H1 (cell line): ENCODE measurements around the gene LHFPL2. TPM values are rescaled to one million over a fixed set of nuclear protein-coding genes. Genes with fewer than 3 reads are reported as not detected.

Experiments
- CTCF ChIA-PET: fragments of 300-600 bp; sonication (Branson Sonifier 250); formaldehyde crosslinking; loops from one replicate; lab custom pipeline; 2021; ENCODE audit not compliant: partially characterized antibody; lab: Charles Lee
- POLR2A ChIA-PET: fragments of 300-600 bp; sonication (Branson Sonifier 250); formaldehyde crosslinking; loops from one replicate; lab custom pipeline; 2021; ENCODE audit warnings: inconsistent platforms; ENCODE audit not compliant: partially characterized antibody; lab: Charles Lee
- DNase-seq, 2 experiments: peaks; one replicate each; pipeline versions ENCODE4 v3.0.0 to v3.0.0-alpha.2; 2010 to 2022; ENCODE audit warnings: low spot score in 2 of 2, low read depth in 1 of 2, mixed read lengths in 1 of 2
- FAIRE-seq: peaks from 2 replicates; lab custom pipeline; 2011; peaks lifted over from hg19 to GRCh38; lab: Jason Lieb, UNC
- H2AFZ ChIP-seq: 2 replicates; pipeline ENCODE4 v1.8.1; 2012; ENCODE audit warnings: low read length, inconsistent platforms
- H2AK5ac ChIP-seq: 2 replicates; pipeline ENCODE4 v1.6.1; 2013; ENCODE audit warnings: low read depth, low read length
- H2BK120ac ChIP-seq: replicated peaks from 2 replicates; pipeline ENCODE3; 2013; ENCODE audit warnings: low read depth, low read length, inconsistent platforms
- H2BK12ac ChIP-seq: 2 replicates; pipeline ENCODE4 v1.6.1; 2013; ENCODE audit warnings: low read depth, low read length
- H2BK15ac ChIP-seq: 2 replicates; pipeline ENCODE4 v1.6.1; 2013; ENCODE audit warnings: low read length
- H2BK20ac ChIP-seq: 2 replicates; pipeline ENCODE4 v1.6.1; 2013; ENCODE audit warnings: low read length
- H2BK5ac ChIP-seq: 2 replicates; pipeline ENCODE4 v1.6.1; 2013; ENCODE audit warnings: low read depth, low read length
- H3K14ac ChIP-seq: 2 replicates; pipeline ENCODE4 v1.6.1; 2013; ENCODE audit warnings: inconsistent platforms; ENCODE audit not compliant: insufficient read length
- H3K18ac ChIP-seq: 2 replicates; pipeline ENCODE4 v1.6.1; 2013; ENCODE audit warnings: low read length; ENCODE audit errors: extremely low read depth
- H3K23ac ChIP-seq: 2 replicates; pipeline ENCODE4 v1.6.1; 2013; ENCODE audit warnings: inconsistent platforms; ENCODE audit not compliant: insufficient read length
- H3K23me2 ChIP-seq: 2 replicates; pipeline ENCODE4 v1.6.1; 2013; ENCODE audit warnings: low read depth, low read length
- H3K27ac ChIP-seq: 2 replicates; pipeline ENCODE4 v1.6.1; 2011; ENCODE audit warnings: low read depth, low read length, inconsistent platforms
- H3K27me3 ChIP-seq, 4 experiments: replicated peaks in 1 of 4; 1 replicate in 1 of 4; 2 replicates in 3 of 4; pipeline versions ENCODE4 v1.6.1 to v1.8.1; 2011 to 2013; ENCODE audit warnings: low read length in 3 of 4, mild to moderate bottlenecking in 3 of 4, inconsistent platforms in 2 of 4, mixed read lengths in 2 of 4, moderate library complexity in 1 of 4; ENCODE audit not compliant: control insufficient read depth in 3 of 4, insufficient read depth in 3 of 4; ENCODE audit errors: extremely low read depth in 1 of 4
- H3K36me3 ChIP-seq, 4 experiments: 2 replicates each; pipeline versions ENCODE4 v1.6.1 to v1.8.1; 2011 to 2013; ENCODE audit warnings: mild to moderate bottlenecking in 4 of 4, low read length in 3 of 4, moderate library complexity in 2 of 4, control low read depth in 1 of 4, inconsistent platforms in 1 of 4; ENCODE audit not compliant: insufficient read depth in 4 of 4, control insufficient read depth in 2 of 4
- H3K4ac ChIP-seq: replicated peaks from 2 replicates; pipeline ENCODE3; 2013; ENCODE audit warnings: low read length, low read depth, mixed read lengths, inconsistent platforms; ENCODE audit not compliant: insufficient read length
- H3K4me1 ChIP-seq, 4 experiments: replicated peaks in 1 of 4; 1 replicate in 1 of 4; 2 replicates in 3 of 4; pipeline versions ENCODE4 v1.6.1 to v1.8.1; 2011 to 2013; ENCODE audit warnings: low read length in 3 of 4, inconsistent platforms in 2 of 4, mixed read lengths in 1 of 4; ENCODE audit not compliant: insufficient read depth in 4 of 4, control insufficient read depth in 3 of 4
- H3K4me2 ChIP-seq, 2 experiments: 2 replicates each; pipeline versions ENCODE4 v1.6.1 to v1.8.1; 2011 to 2013; ENCODE audit warnings: low read depth in 2 of 2, low read length in 2 of 2, control low read depth in 1 of 2, inconsistent platforms in 1 of 2, mild to moderate bottlenecking in 1 of 2; ENCODE audit not compliant: insufficient read depth in 1 of 2
- H3K4me3 ChIP-seq, 4 experiments: fragments of 200-600, 300-600 bp in 1 of 4; sonication (generic), shearing (Covaris generic), sonication (Bioruptor Twin) in 1 of 4; 2 replicates each; pipeline versions ENCODE4 v1.5.1 to v1.8.1; 2011 to 2016; ENCODE audit warnings: low read length in 4 of 4, low read depth in 3 of 4, control low read depth in 2 of 4, inconsistent platforms in 2 of 4, mild to moderate bottlenecking in 2 of 4, mixed read lengths in 1 of 4, moderate library complexity in 1 of 4; ENCODE audit not compliant: insufficient read depth in 2 of 4; ENCODE audit errors: extremely low read depth in 1 of 4
- H3K56ac ChIP-seq: replicated peaks from 2 replicates; pipeline ENCODE3; 2013; ENCODE audit warnings: low read depth, mild to moderate bottlenecking, mixed read lengths, low read length, inconsistent platforms; ENCODE audit not compliant: insufficient read length
- H3K79me1 ChIP-seq: 2 replicates; pipeline ENCODE4 v1.6.1; 2013; ENCODE audit warnings: low read depth, low read length, control low read depth
- H3K79me2 ChIP-seq, 2 experiments: 2 replicates each; pipeline versions ENCODE4 v1.6.1 to v1.8.1; 2012 to 2013; ENCODE audit warnings: low read length in 2 of 2, mild to moderate bottlenecking in 2 of 2, inconsistent platforms in 1 of 2; ENCODE audit not compliant: insufficient read depth in 2 of 2, control insufficient read depth in 1 of 2
- H3K9ac ChIP-seq, 4 experiments: replicated peaks in 1 of 4; 1 replicate in 1 of 4; 2 replicates in 3 of 4; pipeline versions ENCODE4 v1.6.1 to v1.8.1; 2011 to 2013; ENCODE audit warnings: low read depth in 3 of 4, low read length in 3 of 4, control low read depth in 2 of 4, mild to moderate bottlenecking in 2 of 4, moderate library complexity in 2 of 4, inconsistent platforms in 1 of 4; ENCODE audit errors: extremely low read depth in 1 of 4
- H3K9me3 ChIP-seq, 2 experiments: 2 replicates each; pipeline versions ENCODE4 v1.6.1 to v1.8.1; 2012 to 2013; ENCODE audit warnings: mild to moderate bottlenecking in 2 of 2, moderate library complexity in 2 of 2, control low read depth in 1 of 2, inconsistent platforms in 1 of 2, low read depth in 1 of 2, low read length in 1 of 2, mixed read lengths in 1 of 2; ENCODE audit not compliant: insufficient read depth in 2 of 2
- H4K20me1 ChIP-seq, 2 experiments: replicated peaks in 1 of 2; 2 replicates each; pipeline versions ENCODE3 to v1.8.1; 2011 to 2013; ENCODE audit warnings: inconsistent platforms in 2 of 2, low read length in 2 of 2, mild to moderate bottlenecking in 1 of 2; ENCODE audit not compliant: insufficient read depth in 2 of 2, control insufficient read depth in 1 of 2
- H4K5ac ChIP-seq: 2 replicates; pipeline ENCODE4 v1.6.1; 2013; ENCODE audit warnings: low read length, low read depth, mixed read lengths, inconsistent platforms; ENCODE audit not compliant: insufficient read length
- H4K8ac ChIP-seq: 2 replicates; pipeline ENCODE4 v1.8.0; 2013; ENCODE audit warnings: mild to moderate bottlenecking, moderate library complexity, low read length, inconsistent platforms; ENCODE audit not compliant: insufficient read depth; ENCODE audit errors: extremely low read depth
- H4K91ac ChIP-seq: replicated peaks from 2 replicates; pipeline ENCODE3; 2013; ENCODE audit warnings: low read length, mixed read lengths, inconsistent platforms; ENCODE audit not compliant: insufficient read length
- EP300 ChIP-seq, 2 experiments: IDR thresholded peaks; 1 replicate in 1 of 2; 2 replicates in 1 of 2; pipeline ENCODE4 v1.6.1; 2011 to 2012; ENCODE audit warnings: low read depth in 2 of 2, low read length in 2 of 2, mild to moderate bottlenecking in 2 of 2, borderline replicate concordance in 1 of 2, inconsistent platforms in 1 of 2, moderate library complexity in 1 of 2
- GABPA ChIP-seq: IDR thresholded peaks from 2 replicates; pipeline ENCODE4 v1.6.1; 2011; ENCODE audit warnings: mild to moderate bottlenecking, low read length, moderate library complexity, borderline replicate concordance; ENCODE audit not compliant: insufficient read depth
- RAD21 ChIP-seq, 2 experiments: IDR thresholded peaks in 1 of 2; conservative IDR thresholded peaks in 1 of 2; 2 replicates each; pipeline ENCODE4 v1.6.1; 2011; ENCODE audit warnings: low read depth in 2 of 2, low read length in 2 of 2, improper control_type of control experiment in 1 of 2, inconsistent platforms in 1 of 2, mild to moderate bottlenecking in 1 of 2, moderate library complexity in 1 of 2
- TCF12 ChIP-seq: IDR thresholded peaks from 2 replicates; pipeline ENCODE4 v1.6.1; 2011; ENCODE audit warnings: low read depth, mild to moderate bottlenecking, low read length
- polyA plus RNA-seq, 7 experiments: library from polyadenylated mRNA; depleted of rRNA in 3 of 7; stranded (reverse) in 5 of 7; unstranded in 2 of 7; fragments of >200 nt in 5 of 7; fragments of 200-250 nt in 2 of 7; gene quantifications; 1 replicate in 5 of 7; 2 replicates in 1 of 7; 4 replicates in 1 of 7; pipeline versions ENCODE4 v1.2.1 to v1.2.3, GENCODE V29; 2011 to 2013; ENCODE audit warnings: missing spikeins in 2 of 7, mixed read lengths in 2 of 7
- total RNA-seq: library from RNA; stranded (reverse); fragmentation: NEBNext Ultra II Directional; extraction: Animal tissue kit (Norgen Biotek cat#: 25700); gene quantifications from 2 replicates; pipeline ENCODE4 v1.2.1, GENCODE V29; 2021

The LHFPL2 gene
- total and polyA plus RNA-seq, 2 of the 8 experiments (the other 6 are each of a cell fraction or from before 2014, with no cell fraction given), result 9.6 to 43.0 TPM

DNA sequence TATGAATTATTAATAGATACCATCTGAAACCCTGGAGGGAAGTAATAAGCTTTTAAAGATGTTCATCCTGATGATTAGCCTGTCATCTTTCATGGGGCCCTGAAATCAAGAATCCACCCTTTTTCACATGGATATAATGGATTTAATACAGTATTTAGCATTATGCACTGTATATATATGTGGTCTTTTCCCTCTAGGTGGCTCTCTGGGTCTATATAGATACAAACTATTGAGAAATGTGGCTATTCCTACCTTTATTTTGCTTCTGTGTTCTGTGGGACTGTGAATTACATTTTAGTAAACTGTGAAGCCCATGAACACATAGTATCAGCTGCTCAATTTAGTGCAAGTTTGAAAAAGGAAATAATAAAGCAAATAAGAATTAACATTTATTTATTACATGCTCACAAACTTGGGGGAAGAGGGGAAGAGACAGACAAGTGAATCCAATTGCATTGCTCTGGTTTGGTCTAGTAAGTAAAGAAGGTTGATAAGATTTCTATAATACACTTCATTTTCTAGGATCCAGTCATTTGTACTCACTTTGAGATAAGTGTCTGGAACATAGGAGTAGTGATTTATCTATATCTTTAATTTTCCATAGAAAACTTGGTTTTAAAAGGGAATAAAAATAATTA, 176.0 kb downstream of the LHFPL2 start:
- no peak for DNase-seq
- Histone ChIP-seq H3K23me2 (no peaks in the 10 kb centered on the region), H3K18ac (no peak overlapping the region), H3K79me1 (no peaks in the 10 kb centered on the region), H3K23ac (no peak overlapping the region), H3K27me3 (no peaks in the 10 kb centered on the region), H4K5ac (no peak overlapping the region)
- ChIA-PET CTCF (interaction anchor here (0.9 to 2.4 kb wide), 12 partner anchors 8 to 426 kb away, joined by 3 to 8 read pairs (median 3); no protein-coding TSS in a partner anchor), POLR2A (no interaction called here)
- TF ChIP-seq TCF12 (no peak), GABPA (no peak), EP300 (IDR thresholded peaks at IDR 0.05; ENCODE audit: borderline replicate concordance in 1 of 2, low read depth in 2 of 2, low read length in 2 of 2) (no peak), RAD21 (IDR thresholded peaks at IDR 0.05 in 1 of 2, conservative IDR thresholded peaks at IDR 0.05 in 1 of 2; ENCODE audit: low read depth in 2 of 2, low read length in 2 of 2) (peak; percentile 41 to 43)
- TF ChIP-seq, all 59 proteins: peak for 1
- Histone ChIP-seq H3K4me1 (no peaks in the 10 kb centered on the region), H4K20me1 (no peaks in the 10 kb centered on the region), H3K27ac (no peak overlapping the region), H3K56ac (no peak overlapping the region), H3K9ac (no peak overlapping the region), H3K79me2 (no peaks in the 10 kb centered on the region), H3K4me2 (no peak overlapping the region), H2BK5ac (no peak overlapping the region), H4K91ac (no peak overlapping the region), H4K8ac (no peak overlapping the region), H2BK20ac (no peak overlapping the region), H2BK15ac (no peak overlapping the region), H3K14ac (no peak overlapping the region), H2AK5ac (no peak overlapping the region), H3K4me3 (no peak overlapping the region), H2BK120ac (no peak overlapping the region), H3K9me3 (no peaks in the 10 kb centered on the region), H2BK12ac (no peak overlapping the region), H3K36me3 (peaks cover 0 to 3% (median under 1%) of the 10 kb centered on the region in 4 experiments; a peak in 1 of 8 replicates), H3K4ac (no peak overlapping the region), H2AFZ (no peak overlapping the region)
- no peak for FAIRE-seq
